Colonic mucosa (tissue), 4 donors: ENCODE results near the gene TRIM32. TPM values are rescaled to one million over a fixed set of nuclear protein-coding genes. Genes with fewer than 3 reads are reported as not detected.

Source experiments
- DNase-seq: peaks from one replicate; pipeline ENCODE4 v3.0.0-alpha.2; 2020
- H3K27ac ChIP-seq: fragments of 200-600 bp; one replicate; pipeline ENCODE4 v1.8.0; 2021
- H3K27me3 ChIP-seq: fragments of 200-600 bp; one replicate; pipeline ENCODE4 v1.8.0; 2021
- H3K36me3 ChIP-seq: fragments of 200-600 bp; one replicate; pipeline ENCODE4 v1.8.0; 2021
- H3K4me1 ChIP-seq: fragments of 200-600 bp; one replicate; pipeline ENCODE4 v1.8.0; 2021; ENCODE audit warnings: mild to moderate bottlenecking
- H3K4me3 ChIP-seq: fragments of 200-600 bp; one replicate; pipeline ENCODE4 v1.8.0; 2021
- H3K9ac ChIP-seq, 2 donors: one replicate each; pipeline ENCODE4 v1.7.0; 2013; ENCODE audit warnings: control low read depth in 2 of 2, low read depth in 2 of 2, low read length in 2 of 2
- H3K9me3 ChIP-seq: fragments of 200-600 bp; one replicate; pipeline ENCODE4 v1.8.0; 2021
- CTCF ChIP-seq: fragments of 200-600 bp; IDR thresholded peaks from one replicate; pipeline ENCODE4 v1.8.0; 2022; ENCODE audit warnings: antibody characterized with exemption, mild to moderate bottlenecking
- intact Hi-C: fragments of 100-400 bp; cut with DNase I; formaldehyde crosslinking; loops from one replicate; pipeline ENCODE4 v1.14.1; 2022
- total RNA-seq, 2 donors: library from RNA; stranded (reverse); fragmentation: NEBNext Ultra II Directional in 1 of 2; extraction: Animal tissue kit (Norgen Biotek cat#: 25700) in 1 of 2; gene quantifications; one replicate each; pipeline ENCODE4 v1.2.1, GENCODE V29; 2021
- donor health status: healthy.
- donor health status: DM: no; HTN: no; CAD: no.
- donor health status: DM: no; HTN: no; CAD: no.

The TRIM32 gene
- total RNA-seq, 2 donors from 2014 or later = 17.1 to 17.2 TPM

DNA sequence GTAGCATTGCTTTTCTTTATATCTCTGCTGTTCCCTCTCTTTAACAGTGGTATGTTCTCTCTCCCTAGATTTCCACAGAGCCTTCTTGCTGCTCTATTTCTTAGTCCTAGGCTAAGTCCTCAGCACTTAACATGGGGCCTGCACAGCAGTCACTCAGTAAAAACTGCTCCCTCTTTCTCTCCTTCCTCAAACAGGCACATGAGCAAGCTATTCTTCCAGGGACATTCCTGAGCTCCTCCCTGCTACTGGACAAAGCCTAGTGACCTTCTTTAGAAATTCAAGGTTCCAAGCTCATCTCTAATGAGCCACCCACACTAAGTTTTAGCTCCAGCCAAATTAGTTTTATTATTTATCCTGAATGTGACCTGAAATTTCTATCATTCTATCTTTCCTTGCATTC lies 39.5 kb downstream of the TRIM32 start:
- Histone ChIP-seq H3K27me3 (no peaks in the 10 kb centered on the region), H3K4me3 (no peak overlapping the region), H3K4me1 (no peaks in the 10 kb centered on the region), H3K27ac (no peak overlapping the region), H3K9ac (no peak overlapping the region), H3K36me3 (no peaks in the 10 kb centered on the region), H3K9me3 (no peaks in the 10 kb centered on the region)
- no peak for DNase-seq
- no peak for TF ChIP-seq CTCF
- intact Hi-C loops = no loop called here

DNA sequence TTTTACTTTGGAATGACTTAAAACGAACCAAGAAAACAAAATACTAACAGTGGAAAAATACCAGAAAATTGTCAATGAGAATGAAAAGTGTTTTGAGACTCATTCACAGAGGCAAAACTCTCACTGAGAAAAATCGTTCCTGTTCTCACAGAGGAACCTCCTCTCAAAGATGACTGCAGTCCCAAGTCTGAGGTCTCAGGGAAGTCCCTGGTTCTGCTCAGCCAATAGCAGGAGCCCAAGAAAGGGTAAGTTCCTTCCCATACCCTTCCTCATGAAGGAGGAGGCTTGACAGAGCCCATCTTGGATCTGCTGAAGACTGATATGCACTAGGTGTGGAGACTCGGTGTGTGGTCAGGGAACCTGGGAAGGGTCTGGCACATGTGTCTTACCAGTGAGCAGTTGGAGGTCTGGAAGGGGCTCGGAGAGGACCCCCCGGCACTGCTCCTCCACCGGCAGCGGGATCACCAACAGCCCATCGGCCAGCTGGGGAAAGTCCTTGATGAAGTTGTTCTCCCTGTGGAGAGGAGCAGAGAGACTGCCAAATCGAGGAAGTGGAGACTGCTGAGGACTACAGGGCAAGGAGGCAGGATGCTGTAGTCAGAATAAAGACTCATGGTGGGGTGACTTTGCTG lies 46.0 kb downstream of the TRIM32 start:
- Histone ChIP-seq H3K27me3 (no peaks in the 10 kb centered on the region), H3K9me3 (no peaks in the 10 kb centered on the region), H3K4me1 (no peaks in the 10 kb centered on the region), H3K4me3 (no peak overlapping the region), H3K36me3 (no peaks in the 10 kb centered on the region), H3K27ac (no peak overlapping the region), H3K9ac (no peak overlapping the region)
- TF ChIP-seq CTCF = no peak
- intact Hi-C loops = no loop called here
- no peak for DNase-seq

DNA sequence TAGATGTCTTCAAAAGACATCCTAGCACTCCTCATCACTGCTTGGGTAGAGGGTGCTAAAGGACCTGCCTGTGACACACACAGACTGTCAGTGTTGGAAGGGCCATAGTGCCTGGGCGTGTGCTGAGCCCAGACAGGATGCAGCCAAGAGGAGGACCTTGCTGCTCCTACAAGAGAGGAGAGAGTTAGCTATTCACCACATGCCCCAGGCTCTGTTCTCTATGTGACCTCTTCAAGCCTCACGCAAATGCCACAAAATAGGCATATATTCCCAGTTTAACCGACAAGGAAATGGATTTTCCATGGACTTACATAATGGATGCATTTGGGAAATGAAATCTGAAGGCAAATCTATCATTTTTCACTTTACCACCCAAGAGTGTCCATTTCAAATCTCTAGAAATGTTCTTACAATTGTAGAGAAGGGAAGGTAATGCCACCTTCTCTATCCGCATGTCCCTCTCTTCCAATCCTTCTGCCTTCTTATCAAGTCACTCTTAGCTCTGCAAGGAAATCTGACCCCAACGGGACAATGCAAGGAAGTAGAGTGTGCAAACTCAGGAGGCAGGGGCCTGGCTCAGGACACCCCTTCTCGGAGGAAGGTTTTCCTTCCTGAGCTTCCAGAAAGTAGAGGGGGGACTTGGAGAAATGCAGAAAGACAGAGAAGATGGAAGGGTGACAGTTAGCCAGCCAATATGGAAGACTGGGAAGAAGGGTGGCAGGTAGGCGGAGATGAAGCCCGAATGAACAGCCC lies 49.5 kb downstream of the TRIM32 start:
- no peak for TF ChIP-seq CTCF
- no peak overlapping the region for H3K4me3 ChIP-seq
- H3K9me3 ChIP-seq = no peaks in the 10 kb centered on the region
- no peaks in the 10 kb centered on the region for H3K4me1 ChIP-seq
- no peak overlapping the region for H3K27ac ChIP-seq
- no peaks in the 10 kb centered on the region for H3K36me3 ChIP-seq
- intact Hi-C loops = loop anchor here (5.0 kb wide), 1 partner anchor 126 kb away; no protein-coding TSS in a partner anchor
- no peak overlapping the region for H3K9ac ChIP-seq
- no peaks in the 10 kb centered on the region for H3K27me3 ChIP-seq
- no peak for DNase-seq

- no peak overlapping the region for H3K4me3 ChIP-seq
- no peak overlapping the region for H3K27ac ChIP-seq
- H3K9me3 ChIP-seq = no peaks in the 10 kb centered on the region
- H3K9ac ChIP-seq = no peak overlapping the region
- intact Hi-C loops = loop anchor here (5.0 kb wide), 1 partner anchor 125 kb away; no protein-coding TSS in a partner anchor
- no peaks in the 10 kb centered on the region for H3K4me1 ChIP-seq
- peak; percentile 88 for TF ChIP-seq CTCF
- no peaks in the 10 kb centered on the region for H3K36me3 ChIP-seq
- H3K27me3 ChIP-seq = no peaks in the 10 kb centered on the region
- DNase-seq = peak; percentile 79
Observed at GRCh38 chr9:116737152-116737546, 50.0 kb downstream of the TRIM32 start.

- DNase-seq = no peak
- Histone ChIP-seq H3K27me3 (no peaks in the 10 kb centered on the region), H3K4me3 (no peak overlapping the region), H3K9ac (no peak overlapping the region), H3K27ac (no peak overlapping the region), H3K9me3 (no peaks in the 10 kb centered on the region), H3K4me1 (no peaks in the 10 kb centered on the region), H3K36me3 (no peaks in the 10 kb centered on the region)
- no peak for TF ChIP-seq CTCF
- intact Hi-C loops = no loop called here
Observed at GRCh38 chr9:116741086-116741740, 54.1 kb downstream of the TRIM32 start.
